LNCaP clone FGC (cell line): ENCODE results near the gene MAFG.

Experiments used
- DNase-seq: peaks from one replicate; pipeline ENCODE4 v3.0.0-alpha.2; 2011; ENCODE audit warnings: low read depth
- H3K4me3 ChIP-seq: 2 replicates; pipeline ENCODE4 v1.5.1; 2011; ENCODE audit warnings: mild to moderate bottlenecking, low read depth, low read length, control low read depth
- CTCF ChIP-seq: IDR thresholded peaks from 2 replicates; pipeline ENCODE4 v1.5.1; 2012; ENCODE audit warnings: mild to moderate bottlenecking; ENCODE audit not compliant: control insufficient read depth, insufficient read depth; ENCODE audit errors: extremely low read depth

MAFG gene

GRCh38 chr17:81914103-81914850 lies 13.3 kb downstream of the MAFG start:
- H3K4me3 ChIP-seq, result no peak overlapping the region
- DNase-seq, result no peak
- TF ChIP-seq CTCF, result no peak

- DNase-seq, result no peak
- TF ChIP-seq CTCF, result no peak
- H3K4me3 ChIP-seq, result no peak overlapping the region
Measured at GRCh38 chr17:81913394-81914102, 14.0 kb downstream of the MAFG start.

- no peak for TF ChIP-seq CTCF
- no peak for DNase-seq
- H3K4me3 ChIP-seq, result no peak overlapping the region
Measured at GRCh38 chr17:81912441-81913309, 14.9 kb downstream of the MAFG start.

GRCh38 chr17:81911969-81912368 lies 15.6 kb downstream of the MAFG start:
- TF ChIP-seq CTCF, result no peak
- no peak for DNase-seq
- H3K4me3 ChIP-seq, result peak overlapping the region; percentile 13; the same call in 1 of the 2 replicates

- peak; percentile 73 for DNase-seq
- TF ChIP-seq CTCF, result peak; percentile 29
- peak within 1 kb of the TSS; percentile 80 for H3K4me3 ChIP-seq
Measured at GRCh38 chr17:81911277-81911961, 16.1 kb downstream of the MAFG start, which contains the start of gene PCYT2. TSS of gene PCYT2 (minus strand) at chr17:81911399. CDS start at chr17:81911355, 44 bp downstream.

GRCh38 chr17:81910840-81911276 lies 16.7 kb downstream of the MAFG start:
- no peak for TF ChIP-seq CTCF
- H3K4me3 ChIP-seq, result peak overlapping the region; percentile 80
- DNase-seq, result no peak
